Measurements from ENCODE around the gene BIRC6. TPM values are rescaled to one million over a fixed set of nuclear protein-coding genes. Genes with fewer than 3 reads are reported as not detected.

The BIRC6 gene
- total RNA-seq, 1 donor from 2014 or later, result 88.3 TPM

DNA sequence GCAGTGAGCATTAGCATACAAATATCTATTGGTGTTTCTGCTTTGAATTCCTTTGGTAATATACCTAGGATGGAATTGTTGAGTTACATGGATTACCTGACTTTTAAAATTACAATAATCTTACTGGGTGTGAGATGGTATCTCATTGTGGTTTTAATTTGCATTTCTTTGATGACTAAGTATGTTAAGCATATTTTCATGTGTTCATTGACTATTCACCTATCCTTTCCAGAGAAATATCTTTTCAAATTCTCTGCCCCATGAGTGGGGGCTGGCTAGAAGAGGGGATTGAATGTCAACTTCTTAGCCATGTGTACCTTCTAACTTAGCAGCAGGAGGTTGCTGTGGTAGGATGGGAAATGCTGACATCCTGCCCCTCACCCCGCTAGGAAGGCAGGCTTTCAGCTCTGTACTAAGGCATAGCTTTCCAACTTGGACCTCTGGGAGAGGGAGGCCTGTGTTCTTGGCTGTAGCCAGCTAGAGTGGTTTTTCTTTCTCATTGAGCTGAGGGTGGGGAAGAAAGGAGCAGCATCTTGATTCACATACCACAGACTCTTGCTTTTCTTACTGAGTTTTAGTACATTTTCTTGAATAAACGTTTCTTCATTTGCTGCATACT is 207.7 kb downstream of the BIRC6 start:
- Histone ChIP-seq H3K4me3 (no peak overlapping the region), H3K9me3 (peaks cover 10% of the 10 kb centered on the region), H3K4me1 (no peaks in the 10 kb centered on the region), H3K36me3 (peaks cover 19% of the 10 kb centered on the region), H3K27me3 (ENCODE audit: low read depth) (no peaks in the 10 kb centered on the region), H3K27ac (no peak overlapping the region)
- DNase-seq (no peak), ATAC-seq (no peak)
- intact Hi-C loops (cut with DNase I), result no loop called here
- TF ChIP-seq, protein P1, sequence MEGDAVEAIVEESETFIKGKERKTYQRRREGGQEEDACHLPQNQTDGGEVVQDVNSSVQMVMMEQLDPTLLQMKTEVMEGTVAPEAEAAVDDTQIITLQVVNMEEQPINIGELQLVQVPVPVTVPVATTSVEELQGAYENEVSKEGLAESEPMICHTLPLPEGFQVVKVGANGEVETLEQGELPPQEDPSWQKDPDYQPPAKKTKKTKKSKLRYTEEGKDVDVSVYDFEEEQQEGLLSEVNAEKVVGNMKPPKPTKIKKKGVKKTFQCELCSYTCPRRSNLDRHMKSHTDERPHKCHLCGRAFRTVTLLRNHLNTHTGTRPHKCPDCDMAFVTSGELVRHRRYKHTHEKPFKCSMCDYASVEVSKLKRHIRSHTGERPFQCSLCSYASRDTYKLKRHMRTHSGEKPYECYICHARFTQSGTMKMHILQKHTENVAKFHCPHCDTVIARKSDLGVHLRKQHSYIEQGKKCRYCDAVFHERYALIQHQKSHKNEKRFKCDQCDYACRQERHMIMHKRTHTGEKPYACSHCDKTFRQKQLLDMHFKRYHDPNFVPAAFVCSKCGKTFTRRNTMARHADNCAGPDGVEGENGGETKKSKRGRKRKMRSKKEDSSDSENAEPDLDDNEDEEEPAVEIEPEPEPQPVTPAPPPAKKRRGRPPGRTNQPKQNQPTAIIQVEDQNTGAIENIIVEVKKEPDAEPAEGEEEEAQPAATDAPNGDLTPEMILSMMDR (IDR thresholded peaks at IDR 0.05), result no peak

- no peak for ATAC-seq
- intact Hi-C loops (cut with DNase I), result no loop called here
- TF ChIP-seq, protein P1 (IDR thresholded peaks at IDR 0.05), result no peak
- peaks cover 10% of the 10 kb centered on the region for H3K9me3 ChIP-seq
- H3K27ac ChIP-seq, result no peak overlapping the region
- no peak for DNase-seq
- no peak overlapping the region for H3K4me3 ChIP-seq
- peaks cover 14% of the 10 kb centered on the region for H3K36me3 ChIP-seq
- no peaks in the 10 kb centered on the region for H3K4me1 ChIP-seq
- no peaks in the 10 kb centered on the region for H3K27me3 ChIP-seq (ENCODE audit: low read depth)
Measured at GRCh38 chr2:32565902-32566301, 209.1 kb downstream of the BIRC6 start.

DNA sequence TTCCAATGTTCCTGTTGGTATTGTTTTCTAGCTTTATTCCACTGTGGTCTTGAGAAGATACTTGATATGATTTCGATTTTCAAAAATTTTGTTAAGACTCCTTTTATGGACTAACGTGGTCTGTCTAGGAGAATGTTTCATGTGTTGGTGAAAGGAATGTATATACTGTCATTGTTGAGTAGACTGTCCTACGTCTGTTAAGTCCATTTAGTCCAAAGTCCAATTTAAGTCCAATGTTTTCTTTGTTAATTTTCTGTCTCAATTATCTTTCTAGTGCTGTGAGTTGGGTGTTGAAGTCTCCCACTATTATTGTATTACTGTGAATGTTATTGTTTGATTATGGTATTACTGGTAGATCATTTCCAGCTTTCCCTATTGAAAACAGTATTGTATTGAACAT is 215.2 kb downstream of the BIRC6 start:
- no peaks in the 10 kb centered on the region for H3K9me3 ChIP-seq
- no peak for ATAC-seq
- H3K4me1 ChIP-seq, result no peaks in the 10 kb centered on the region
- TF ChIP-seq, protein P1 (IDR thresholded peaks at IDR 0.05), result no peak
- intact Hi-C loops (cut with DNase I), result no loop called here
- H3K4me3 ChIP-seq, result no peak overlapping the region
- no peak overlapping the region for H3K27ac ChIP-seq
- no peak for DNase-seq
- H3K27me3 ChIP-seq (ENCODE audit: low read depth), result no peaks in the 10 kb centered on the region
- H3K36me3 ChIP-seq, result peaks cover 39% of the 10 kb centered on the region

DNA sequence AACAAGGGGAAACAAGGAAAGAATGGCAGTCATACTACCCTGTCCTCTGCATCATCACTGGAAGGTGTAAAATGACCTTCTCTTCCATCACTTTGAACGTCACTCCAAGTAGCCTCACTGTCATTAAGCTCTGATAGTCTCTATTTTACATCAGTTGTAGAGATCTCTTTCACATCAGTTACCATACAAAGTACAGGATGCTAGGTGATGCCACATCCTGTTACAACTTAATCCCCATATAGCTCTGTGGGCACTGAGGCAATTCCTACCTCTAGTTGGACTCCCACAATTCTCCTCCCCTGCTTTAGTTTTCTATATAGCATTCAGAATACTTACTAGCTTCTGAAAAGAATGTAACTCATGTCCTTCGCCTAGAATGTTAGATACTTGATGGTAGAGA is 215.9 kb downstream of the BIRC6 start:
- TF ChIP-seq, protein P1 (IDR thresholded peaks at IDR 0.05), result no peak
- ATAC-seq, result no peak
- H3K27ac ChIP-seq, result no peak overlapping the region
- intact Hi-C loops (cut with DNase I), result no loop called here
- H3K4me3 ChIP-seq, result no peak overlapping the region
- no peak for DNase-seq
- H3K27me3 ChIP-seq (ENCODE audit: low read depth), result no peaks in the 10 kb centered on the region
- no peaks in the 10 kb centered on the region for H3K9me3 ChIP-seq
- H3K4me1 ChIP-seq, result no peaks in the 10 kb centered on the region
- H3K36me3 ChIP-seq, result peaks cover 36% of the 10 kb centered on the region

GRCh38 chr2:32591669-32592463 is 235.0 kb downstream of the BIRC6 start:
- Histone ChIP-seq H3K4me3 (no peak overlapping the region), H3K27ac (no peak overlapping the region), H3K27me3 (ENCODE audit: low read depth) (no peaks in the 10 kb centered on the region), H3K9me3 (no peaks in the 10 kb centered on the region), H3K36me3 (peaks cover 18% of the 10 kb centered on the region), H3K4me1 (peaks cover 5% of the 10 kb centered on the region)
- TF ChIP-seq, protein P1 (IDR thresholded peaks at IDR 0.05), result no peak
- intact Hi-C loops (cut with DNase I), result no loop called here
- DNase-seq, result no peak
- ATAC-seq, result no peak

All from lower lobe of right lung (tissue), 2 donors.